Neural progenitor cell (in vitro differentiated cells): ENCODE results near the gene C19orf67.

Source experiments
- EZH2 ChIP-seq: fragments of 200-600 bp; sonication (generic); IDR thresholded peaks from 2 replicates; pipeline ENCODE4 v1.6.1; 2017; ENCODE audit warnings: antibody characterized with exemption, mild to moderate bottlenecking, moderate library complexity
- TF ChIP-seq, protein P1 (sequence below): fragments of 200-600 bp; sonication (generic); IDR thresholded peaks from 2 replicates; pipeline ENCODE4 v1.5.1; 2017; ENCODE audit warnings: antibody characterized with exemption, mild to moderate bottlenecking

DNA sequence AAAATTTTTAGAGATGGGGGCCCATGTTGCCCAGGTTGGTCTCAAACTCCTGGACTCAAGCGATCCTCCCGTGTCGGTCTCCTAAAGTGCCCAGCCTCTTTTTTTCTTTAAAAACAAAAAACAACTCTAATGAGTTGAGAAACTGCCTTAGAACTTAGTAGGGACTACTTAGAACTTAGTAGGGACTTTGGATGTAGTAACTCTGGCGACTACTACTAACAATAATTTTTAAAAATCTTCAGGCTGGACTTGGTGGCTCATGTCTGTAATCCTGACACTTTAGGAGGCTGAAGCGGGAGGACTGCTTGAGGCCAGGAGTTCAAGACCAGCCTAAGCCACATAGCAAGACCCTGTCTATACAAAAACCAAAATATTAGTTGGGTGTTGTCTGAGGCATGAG, 515 bp upstream of the C19orf67 start:
- TF ChIP-seq EZH2 = no peak
- TF ChIP-seq, protein P1, sequence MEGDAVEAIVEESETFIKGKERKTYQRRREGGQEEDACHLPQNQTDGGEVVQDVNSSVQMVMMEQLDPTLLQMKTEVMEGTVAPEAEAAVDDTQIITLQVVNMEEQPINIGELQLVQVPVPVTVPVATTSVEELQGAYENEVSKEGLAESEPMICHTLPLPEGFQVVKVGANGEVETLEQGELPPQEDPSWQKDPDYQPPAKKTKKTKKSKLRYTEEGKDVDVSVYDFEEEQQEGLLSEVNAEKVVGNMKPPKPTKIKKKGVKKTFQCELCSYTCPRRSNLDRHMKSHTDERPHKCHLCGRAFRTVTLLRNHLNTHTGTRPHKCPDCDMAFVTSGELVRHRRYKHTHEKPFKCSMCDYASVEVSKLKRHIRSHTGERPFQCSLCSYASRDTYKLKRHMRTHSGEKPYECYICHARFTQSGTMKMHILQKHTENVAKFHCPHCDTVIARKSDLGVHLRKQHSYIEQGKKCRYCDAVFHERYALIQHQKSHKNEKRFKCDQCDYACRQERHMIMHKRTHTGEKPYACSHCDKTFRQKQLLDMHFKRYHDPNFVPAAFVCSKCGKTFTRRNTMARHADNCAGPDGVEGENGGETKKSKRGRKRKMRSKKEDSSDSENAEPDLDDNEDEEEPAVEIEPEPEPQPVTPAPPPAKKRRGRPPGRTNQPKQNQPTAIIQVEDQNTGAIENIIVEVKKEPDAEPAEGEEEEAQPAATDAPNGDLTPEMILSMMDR = no peak
